HG03196 (cell line): ENCODE measurements around the gene OSBP.
A peak's percentile ranks its signal among the peaks of the same experiment; 100 is the strongest.
"Not testable (repeated sequence)": the region's sequence is repeated elsewhere in the genome, so short reads cannot be mapped to it uniquely, and the experiment has no call there.

Experiments used
- ATAC-seq: cut with Tn5 transposase; IDR thresholded peaks from one replicate; pipeline ENCODE4 v1.9.1; 2021; ENCODE audit not compliant: unreplicated experiment

Gene OSBP

DNA sequence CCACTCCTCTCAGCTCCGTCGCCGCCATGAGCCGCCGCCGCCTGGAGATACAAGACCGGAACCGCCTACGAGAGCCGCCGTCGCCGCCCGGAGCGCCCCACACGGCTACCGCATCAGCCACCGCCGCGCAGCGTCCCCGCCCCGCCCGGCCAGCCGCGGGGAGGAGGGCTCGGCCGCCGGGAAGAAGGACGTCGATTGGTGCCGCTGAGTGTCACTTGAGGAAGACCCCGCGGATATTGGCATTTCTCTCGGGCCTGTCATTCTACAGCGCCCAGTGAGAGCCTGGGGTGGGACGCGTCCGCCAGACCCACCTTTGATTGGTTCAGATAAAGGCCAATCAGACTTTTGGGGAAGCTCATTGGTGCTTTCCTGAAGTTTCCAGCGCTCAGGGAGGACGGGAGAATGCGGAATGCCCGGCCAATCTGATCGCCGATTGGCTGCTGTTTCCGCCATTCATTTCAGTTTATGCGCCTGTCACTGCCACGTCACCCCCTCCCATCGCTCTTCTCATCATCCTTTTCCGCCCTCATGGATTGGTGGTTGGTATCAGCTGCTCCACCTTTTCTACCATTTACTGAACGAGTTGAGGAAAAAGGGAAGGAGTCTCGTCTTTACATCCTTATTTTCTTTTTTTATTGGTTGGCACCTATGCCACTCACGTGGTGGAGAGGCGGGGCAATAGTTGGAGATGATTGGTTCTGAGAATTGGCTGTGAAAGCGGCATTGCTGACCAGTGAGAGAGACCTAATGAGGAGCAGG lies at the start of gene OSBP:
Gene OSBP (minus strand): TSS at position 138 of the 759 bp plus-strand sequence. CDS start 110 bp downstream, at position 28.
- peak; percentile 87 for ATAC-seq

DNA sequence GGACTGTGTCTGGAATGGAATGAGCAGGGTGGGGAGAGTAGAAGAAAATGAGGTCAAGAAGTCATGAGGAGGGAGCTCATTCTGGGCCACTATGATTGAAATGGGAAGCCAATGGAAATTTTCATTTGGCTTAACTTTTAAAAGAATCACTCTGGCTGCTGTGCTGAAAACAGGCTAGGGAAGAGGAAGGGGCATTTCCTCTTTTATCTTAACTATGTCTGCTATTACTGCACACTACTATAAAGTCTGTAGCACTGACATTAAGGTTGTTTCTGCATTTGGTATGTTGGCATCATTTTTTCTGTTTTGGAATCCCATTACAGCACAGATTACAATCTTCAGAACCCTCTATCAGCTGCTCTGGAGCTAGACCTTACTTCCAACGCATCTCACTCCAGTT lies 45.0 kb upstream of the OSBP start:
- no peak for ATAC-seq

DNA sequence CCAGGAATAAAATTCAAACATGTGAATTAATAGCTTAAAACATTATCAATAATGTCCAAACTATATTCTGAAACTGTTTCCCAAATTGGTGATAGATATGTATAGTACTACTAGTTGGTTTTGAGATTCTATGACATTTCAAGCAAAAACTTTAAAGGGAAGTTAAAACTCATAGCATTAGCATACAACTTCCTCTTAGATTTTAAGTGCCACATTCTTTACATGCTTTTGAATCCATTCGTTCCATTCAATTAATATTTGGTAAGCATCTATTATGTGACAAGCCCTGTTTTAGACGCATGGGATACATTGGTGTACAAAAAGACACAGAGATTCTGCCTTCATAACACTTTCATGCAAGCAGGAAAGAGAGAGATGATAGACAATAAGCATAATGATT lies 44.4 kb upstream of the OSBP start:
- ATAC-seq: no peak

DNA sequence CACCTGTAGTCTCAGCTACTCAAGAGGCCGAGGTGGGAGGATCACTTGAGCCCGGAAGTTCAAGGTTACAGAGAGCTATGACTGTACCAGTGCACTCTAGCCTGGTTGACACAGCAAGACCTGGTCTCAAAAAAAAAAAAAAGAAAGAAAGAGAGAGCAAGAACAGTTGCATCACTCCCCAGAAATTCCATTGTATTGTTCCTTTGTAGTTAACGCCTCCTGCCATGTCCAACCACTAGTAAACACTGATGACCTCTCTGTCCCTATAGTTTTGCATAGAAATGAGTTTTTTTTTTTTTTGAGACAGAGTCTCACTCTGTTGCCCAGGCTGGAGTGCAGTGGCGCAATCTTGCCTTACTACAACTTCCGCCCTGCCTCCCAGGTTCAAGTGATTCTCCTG lies 42.5 kb upstream of the OSBP start:
- no peak for ATAC-seq

DNA sequence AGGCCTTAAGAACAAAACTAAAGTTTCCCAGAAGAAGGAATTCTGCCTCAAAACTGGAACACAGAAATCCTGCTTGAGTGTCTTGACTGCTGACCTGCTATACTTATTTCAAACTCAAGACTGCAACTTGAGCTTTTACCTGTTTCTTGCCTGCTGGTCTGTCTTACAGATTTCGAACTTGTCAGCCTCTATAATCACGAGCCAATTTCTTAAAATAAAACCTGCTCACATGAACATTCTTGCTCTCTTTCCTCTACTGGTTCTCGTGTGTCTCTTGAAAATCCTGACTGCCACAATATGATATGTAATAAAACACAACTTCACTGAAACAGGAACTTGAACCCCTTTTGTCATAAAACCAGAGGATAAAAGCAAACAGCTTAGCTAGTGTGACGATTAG lies 39.3 kb upstream of the OSBP start:
- ATAC-seq: no peak

DNA sequence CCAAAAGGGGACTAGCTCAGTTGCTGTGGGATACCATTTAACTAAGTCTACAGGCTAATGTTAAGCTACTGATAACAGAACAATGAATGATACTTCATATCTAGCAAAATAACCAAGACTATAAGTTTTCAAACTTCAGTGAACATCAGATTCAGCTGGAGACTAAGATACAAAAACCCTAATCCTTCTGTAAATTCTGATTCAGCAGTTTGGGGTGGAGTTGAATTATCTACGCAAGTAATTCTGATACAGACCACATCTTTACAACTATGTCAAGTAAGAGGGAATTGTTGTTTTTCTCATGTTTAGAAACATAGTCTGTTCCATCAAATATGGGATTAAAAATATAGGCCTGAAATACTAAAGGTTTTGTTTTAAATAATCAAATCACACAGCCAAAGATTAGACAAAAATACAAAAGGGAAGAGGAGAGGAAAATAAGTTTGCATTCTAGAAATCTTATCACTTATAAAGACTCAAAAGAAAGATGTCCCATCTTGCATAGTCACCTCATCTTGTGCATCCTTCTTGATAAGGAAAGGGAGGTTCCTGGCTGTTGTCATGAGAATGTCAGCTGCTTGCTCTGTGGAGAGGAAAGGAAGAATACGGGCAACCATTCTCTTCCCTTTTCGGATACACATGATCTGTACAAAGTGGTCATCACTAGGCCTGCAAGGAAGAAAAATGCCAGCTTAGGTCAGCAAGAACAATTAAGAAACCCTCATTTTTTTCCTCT lies 31.8 kb upstream of the OSBP start:
- no peak for ATAC-seq

GRCh38 chr11:59644528-59644927 lies 29.0 kb upstream of the OSBP start:
- ATAC-seq: no peak

DNA sequence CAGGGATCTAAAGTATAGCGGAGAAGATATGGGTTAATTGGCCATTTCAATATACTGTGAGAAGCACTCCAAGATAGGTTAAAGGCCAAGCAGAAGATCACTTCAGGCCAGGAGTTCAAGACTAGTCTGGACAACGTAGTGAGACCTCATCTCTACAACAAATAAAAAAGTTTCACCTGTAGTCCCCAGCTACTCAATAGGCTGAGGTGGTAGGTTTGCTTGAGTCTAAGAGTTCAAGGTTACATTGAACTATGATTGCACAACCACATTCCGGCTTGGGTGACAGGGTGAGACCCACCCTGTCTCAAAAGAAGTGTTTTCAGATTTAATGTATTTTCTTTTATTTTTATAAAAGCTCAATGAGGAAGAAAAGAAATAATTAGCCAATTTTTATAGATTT lies 27.8 kb upstream of the OSBP start:
- no peak for ATAC-seq

- ATAC-seq: no peak
Measured at GRCh38 chr11:59641156-59641555, 25.6 kb upstream of the OSBP start.

GRCh38 chr11:59630493-59630892 lies 14.9 kb upstream of the OSBP start:
- ATAC-seq: no peak

- ATAC-seq: no peak
Measured at GRCh38 chr11:59629996-59630395, 14.4 kb upstream of the OSBP start.

- not testable (repeated sequence) for ATAC-seq
Measured at GRCh38 chr11:59626969-59627368, 11.4 kb upstream of the OSBP start.

DNA sequence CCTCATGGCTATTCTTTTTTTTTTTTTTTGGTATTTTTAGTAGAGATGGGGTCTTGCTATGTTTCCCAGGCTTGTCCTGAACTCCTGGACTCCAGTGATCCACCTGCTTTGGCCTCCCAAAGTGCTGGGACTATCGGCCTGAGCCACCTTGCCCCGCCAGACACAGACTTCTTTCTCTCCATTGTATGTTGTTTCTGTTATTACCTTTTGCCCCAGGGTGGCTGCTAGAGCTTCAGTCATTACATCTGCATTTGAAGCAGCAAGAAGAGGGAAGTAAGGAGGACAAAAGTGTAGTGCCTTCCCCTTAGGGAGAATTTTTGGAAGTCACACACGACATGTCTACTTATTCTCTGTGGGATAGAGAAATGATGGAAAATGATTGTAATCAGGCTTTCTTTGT lies 10.1 kb upstream of the OSBP start:
- no peak for ATAC-seq

GRCh38 chr11:59617876-59618275 lies 2.3 kb upstream of the OSBP start:
- no peak for ATAC-seq

DNA sequence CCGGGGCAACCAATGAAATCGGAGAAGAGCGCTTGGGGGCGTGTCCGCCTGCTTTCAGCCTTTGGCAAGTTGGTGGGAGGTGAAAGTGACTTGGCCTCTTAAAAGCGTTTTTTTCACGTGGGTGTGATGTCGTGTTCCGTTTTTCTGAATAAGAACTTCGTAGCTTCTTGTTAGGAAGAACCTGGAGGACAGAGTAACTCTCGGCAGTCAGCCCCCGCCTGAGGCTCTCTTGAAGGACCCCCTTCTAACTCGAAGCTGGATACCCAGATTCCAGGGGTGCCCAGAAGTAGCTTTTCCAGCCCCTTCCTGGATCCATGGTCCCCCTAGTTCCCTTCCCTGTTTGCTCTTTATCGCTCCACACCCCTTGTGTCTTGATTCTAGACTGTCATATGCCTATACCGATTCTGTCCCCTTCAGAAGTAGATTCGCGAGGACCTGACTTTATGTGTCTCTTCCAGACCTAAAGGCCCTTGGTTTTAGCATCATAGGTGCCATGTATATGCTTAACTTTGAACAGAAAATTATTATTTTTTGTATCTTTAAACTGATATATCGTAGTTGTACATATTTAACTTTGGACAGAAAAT lies 915 bp upstream of the OSBP start:
- no peak for ATAC-seq

DNA sequence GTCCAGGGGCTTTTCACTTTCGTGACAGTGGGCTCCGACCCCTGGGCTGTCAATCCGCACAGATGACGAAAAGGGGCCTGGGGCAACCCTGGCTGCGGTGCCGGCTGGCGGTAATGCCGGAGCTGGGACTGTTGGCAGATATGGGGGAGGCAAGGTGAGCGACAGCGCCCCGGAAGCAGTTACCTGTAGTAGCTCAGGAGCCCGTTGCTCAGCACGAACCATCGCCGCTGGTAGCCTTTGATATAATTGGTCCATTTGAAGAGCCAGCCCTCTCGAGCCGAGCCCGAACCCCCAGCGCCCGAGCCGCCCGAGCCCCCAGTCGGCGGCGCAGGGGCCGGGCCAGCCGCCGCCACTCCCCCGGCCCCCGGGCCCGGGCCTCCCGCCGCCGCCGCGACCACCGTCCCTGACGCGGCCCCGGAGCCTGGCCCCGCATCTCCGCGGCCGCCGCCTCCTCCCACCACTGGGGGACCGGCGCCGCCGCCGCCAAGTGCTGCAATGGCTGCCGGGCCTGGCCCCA lies 396 bp downstream of the OSBP start:
- ATAC-seq: peak; percentile 9

DNA sequence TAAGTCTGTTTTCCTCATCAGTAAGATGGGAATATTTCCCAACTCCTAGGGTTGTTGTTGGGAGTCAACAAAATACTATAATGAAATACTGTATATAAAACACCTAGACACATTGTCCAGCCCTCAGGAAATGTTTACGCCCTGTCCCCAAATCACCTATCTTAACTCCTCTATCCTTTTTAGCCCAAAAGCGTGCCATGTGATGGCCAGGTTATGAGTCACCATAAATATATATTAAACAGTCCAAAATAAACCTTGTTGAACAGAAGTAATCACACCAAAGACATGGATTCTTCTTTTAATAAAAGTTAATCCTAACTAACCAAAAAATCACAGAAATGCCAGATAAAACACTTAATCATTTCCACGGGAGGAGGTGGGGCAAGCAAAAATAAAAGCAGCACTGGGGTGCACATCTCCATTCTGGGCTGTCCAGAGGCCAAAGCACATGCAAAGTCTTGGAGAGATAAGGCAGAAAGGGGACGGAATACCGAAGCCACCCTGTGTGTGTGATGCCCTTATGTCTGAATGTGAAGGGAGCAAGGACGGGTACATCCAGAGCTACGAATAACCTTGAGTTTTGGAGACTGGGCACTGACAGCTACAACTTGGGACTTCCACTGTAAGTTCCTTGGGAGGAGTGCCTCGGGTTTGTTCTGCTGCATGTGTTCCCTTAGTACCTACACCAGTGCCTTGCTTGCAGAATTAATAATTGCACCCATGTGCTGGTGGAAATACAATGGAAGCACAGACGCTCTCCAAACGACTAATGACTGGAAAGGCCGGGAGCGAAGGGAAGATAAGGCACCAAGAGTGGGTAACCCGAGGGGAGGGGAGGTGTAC lies 1.1 kb downstream of the OSBP start:
- ATAC-seq: no peak

DNA sequence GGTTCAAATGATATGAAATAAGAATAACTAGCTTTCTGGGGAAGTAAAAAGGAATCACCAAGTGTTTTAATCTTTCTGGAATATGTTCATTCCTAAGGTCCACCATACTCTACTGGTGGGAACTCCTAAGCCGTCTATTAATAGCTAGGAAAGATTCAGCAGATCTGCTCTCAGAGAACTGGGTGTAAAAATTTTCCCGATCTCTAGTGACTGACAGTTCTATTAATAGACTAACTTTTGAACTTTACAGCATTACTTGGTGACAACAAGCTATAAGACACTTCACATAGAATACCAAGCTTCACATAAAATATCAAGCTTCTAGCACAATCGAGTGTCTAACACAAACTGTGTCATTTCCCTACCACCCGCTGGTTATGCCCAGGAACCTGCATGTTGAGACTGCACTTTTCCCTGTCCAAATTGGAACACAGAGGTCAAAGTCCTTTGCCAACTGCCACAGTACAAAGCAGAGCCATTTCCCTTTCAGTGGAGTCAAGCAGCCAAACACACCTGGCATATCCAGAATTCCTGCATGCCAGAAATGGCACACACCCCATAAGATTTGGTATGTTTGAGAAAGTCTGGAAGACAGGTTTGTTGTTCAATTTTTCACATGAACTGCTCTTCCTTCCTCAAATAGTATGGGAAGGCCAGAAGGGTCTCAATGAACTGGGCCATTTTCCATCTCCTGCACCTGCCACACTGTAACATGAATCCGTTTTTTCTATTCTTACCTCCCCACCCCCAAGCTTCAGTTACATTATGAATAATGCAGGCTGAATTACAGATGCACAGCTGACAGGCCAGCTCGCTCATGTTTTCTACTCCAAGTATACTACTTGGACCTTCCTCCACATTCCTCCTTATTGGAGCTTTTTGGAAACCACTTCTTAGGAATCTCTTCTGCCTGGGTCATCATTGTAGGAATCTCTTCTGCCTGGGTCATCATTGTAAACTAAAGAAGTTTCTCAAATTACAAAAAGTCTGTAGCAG lies 3.7 kb downstream of the OSBP start:
- no peak for ATAC-seq

GRCh38 chr11:59610289-59610688 lies 5.3 kb downstream of the OSBP start:
- no peak for ATAC-seq
